Suprapubic skin (tissue), 4 donors: ENCODE measurements around the gene ABCC8. TPM values are rescaled to one million over a fixed set of nuclear protein-coding genes. Genes with fewer than 3 reads are reported as not detected.

Experiments used
- DNase-seq, 2 donors: peaks; one replicate each; pipeline ENCODE4 v3.0.0-alpha.2; 2019; ENCODE audit warnings: low spot score in 2 of 2
- H3K27ac ChIP-seq: fragments of 200-600 bp; sonication (generic); one replicate; pipeline ENCODE4 v1.5.1; 2019
- H3K27me3 ChIP-seq: fragments of 200-600 bp; sonication (generic); one replicate; pipeline ENCODE4 v1.5.1; 2019
- H3K36me3 ChIP-seq: fragments of 200-600 bp; sonication (generic); one replicate; pipeline ENCODE4 v1.5.1; 2019
- H3K4me1 ChIP-seq: fragments of 200-600 bp; sonication (generic); one replicate; pipeline ENCODE4 v1.5.1; 2019
- H3K4me3 ChIP-seq: fragments of 200-600 bp; sonication (generic); one replicate; pipeline ENCODE4 v1.5.1; 2019; ENCODE audit warnings: mild to moderate bottlenecking
- H3K9me3 ChIP-seq: fragments of 200-600 bp; sonication (generic); one replicate; pipeline ENCODE4 v1.5.1; 2019
- CTCF ChIP-seq, 2 donors: fragments of 200-600 bp in 1 of 2; fragments of 450-650 bp in 1 of 2; sonication (generic) in 1 of 2; IDR thresholded peaks; one replicate each; pipeline ENCODE4 v1.5.1; 2016 to 2019; ENCODE audit warnings: antibody characterized with exemption in 2 of 2, mild to moderate bottlenecking in 1 of 2, moderate library complexity in 1 of 2
- EP300 ChIP-seq: sonication (generic); formaldehyde crosslinking; IDR thresholded peaks from one replicate; pipeline ENCODE4 v1.6.1; 2017; ENCODE audit warnings: antibody characterized with exemption
- POLR2A ChIP-seq, 2 donors: fragments of 450-650 bp; IDR thresholded peaks; one replicate each; pipeline ENCODE4 v1.6.1; 2017; ENCODE audit warnings: antibody characterized with exemption in 2 of 2, mild to moderate bottlenecking in 2 of 2, moderate library complexity in 2 of 2
- POLR2AphosphoS5 ChIP-seq, 3 donors: sonication (generic); formaldehyde crosslinking; IDR thresholded peaks; one replicate each; pipeline ENCODE4 v1.6.1; 2017; ENCODE audit warnings: antibody characterized with exemption in 3 of 3
- WGBS: methylation state at CpG from one replicate; pipeline ENCODE4 v1.1.5; 2018; 5-methylcytosine and 5-hydroxymethylcytosine counted together
- total RNA-seq, 4 donors: library from RNA; depleted of rRNA; stranded (reverse); fragments of >200 nt; gene quantifications; one replicate each; pipeline ENCODE4 v1.1.0, GENCODE V29; 2016

Gene ABCC8
- total RNA-seq, 4 donors from 2014 or later = 0.42 TPM; not detected in 3

- Histone ChIP-seq H3K27ac (no peak overlapping the region), H3K9me3 (no peaks in the 10 kb centered on the region), H3K4me1 (peaks cover 12% of the 10 kb centered on the region), H3K36me3 (no peaks in the 10 kb centered on the region), H3K4me3 (no peak overlapping the region), H3K27me3 (peaks cover 63% of the 10 kb centered on the region)
- DNase-seq = no peak
- WGBS = 41% methylated on average over 6 of the region's 6 CpGs
- no peak for TF ChIP-seq POLR2AphosphoS5 (IDR thresholded peaks at IDR 0.05)
- no peak for TF ChIP-seq POLR2A (IDR thresholded peaks at IDR 0.05)
- no peak for TF ChIP-seq CTCF (IDR thresholded peaks at IDR 0.05)
- TF ChIP-seq EP300 = no peak
These were observed 3.4 kb downstream of the ABCC8 start for GRCh38 chr11:17473071-17473744.

GRCh38 chr11:17472467-17472866 lies 4.2 kb downstream of the ABCC8 start:
- TF ChIP-seq POLR2A (IDR thresholded peaks at IDR 0.05) (no peak), POLR2AphosphoS5 (IDR thresholded peaks at IDR 0.05) (no peak), EP300 (no peak), CTCF (IDR thresholded peaks at IDR 0.05) (no peak)
- WGBS = 63% methylated on average over 2 of the region's 3 CpGs
- Histone ChIP-seq H3K27me3 (peaks cover 56% of the 10 kb centered on the region), H3K4me3 (no peak overlapping the region), H3K9me3 (no peaks in the 10 kb centered on the region), H3K27ac (no peak overlapping the region), H3K4me1 (peaks cover 12% of the 10 kb centered on the region), H3K36me3 (no peaks in the 10 kb centered on the region)
- DNase-seq = no peak

GRCh38 chr11:17471501-17471900 lies 5.1 kb downstream of the ABCC8 start:
- Histone ChIP-seq H3K27ac (no peak overlapping the region), H3K9me3 (no peaks in the 10 kb centered on the region), H3K27me3 (peaks cover 46% of the 10 kb centered on the region), H3K4me3 (no peak overlapping the region), H3K4me1 (peaks cover 8% of the 10 kb centered on the region), H3K36me3 (no peaks in the 10 kb centered on the region)
- no peak for DNase-seq
- TF ChIP-seq EP300 = no peak
- no peak for TF ChIP-seq POLR2A (IDR thresholded peaks at IDR 0.05)
- TF ChIP-seq POLR2AphosphoS5 (IDR thresholded peaks at IDR 0.05) = no peak
- no peak for TF ChIP-seq CTCF (IDR thresholded peaks at IDR 0.05)
- WGBS = 86% methylated on average over 3 of the region's 3 CpGs

- Histone ChIP-seq H3K27me3 (peaks cover 31% of the 10 kb centered on the region), H3K36me3 (no peaks in the 10 kb centered on the region), H3K4me1 (no peaks in the 10 kb centered on the region), H3K4me3 (no peak overlapping the region), H3K9me3 (no peaks in the 10 kb centered on the region), H3K27ac (no peak overlapping the region)
- no peak for DNase-seq
- TF ChIP-seq CTCF (IDR thresholded peaks at IDR 0.05) (no peak), POLR2AphosphoS5 (IDR thresholded peaks at IDR 0.05) (no peak), EP300 (no peak), POLR2A (IDR thresholded peaks at IDR 0.05) (no peak)
- WGBS = 90% methylated on average over 6 of the region's 6 CpGs
These were observed 6.6 kb downstream of the ABCC8 start for GRCh38 chr11:17469998-17470397.

- Histone ChIP-seq H3K27me3 (peaks cover 15% of the 10 kb centered on the region), H3K36me3 (no peaks in the 10 kb centered on the region), H3K27ac (no peak overlapping the region), H3K4me1 (no peaks in the 10 kb centered on the region), H3K4me3 (no peak overlapping the region), H3K9me3 (no peaks in the 10 kb centered on the region)
- 90% methylated on average over 4 of the region's 4 CpGs for WGBS
- TF ChIP-seq EP300 = no peak
- TF ChIP-seq CTCF (IDR thresholded peaks at IDR 0.05) = no peak
- TF ChIP-seq POLR2AphosphoS5 (IDR thresholded peaks at IDR 0.05) = no peak
- TF ChIP-seq POLR2A (IDR thresholded peaks at IDR 0.05) = no peak
- no peak for DNase-seq
These were observed 8.5 kb downstream of the ABCC8 start for GRCh38 chr11:17468122-17468521.
